HG02943 (cell line): ENCODE measurements around the gene SCG5.

Source experiments
- ATAC-seq: cut with Tn5 transposase; IDR thresholded peaks from one replicate; pipeline ENCODE4 v1.9.1; 2021; ENCODE audit warnings: mild to moderate bottlenecking, low read depth, moderate library complexity; ENCODE audit not compliant: unreplicated experiment

Gene SCG5

GRCh38 chr15:32718821-32719716 is 77.6 kb downstream of the SCG5 start:
- ATAC-seq, result no peak

GRCh38 chr15:32721596-32721995 is 80.1 kb downstream of the SCG5 start:
- ATAC-seq, result no peak

GRCh38 chr15:32722136-32722535 is 80.6 kb downstream of the SCG5 start:
- no peak for ATAC-seq

GRCh38 chr15:32723171-32723948 is 81.8 kb downstream of the SCG5 start:
- ATAC-seq, result peak; percentile 76

- ATAC-seq, result no peak
Measured at GRCh38 chr15:32729700-32730395, 88.3 kb downstream of the SCG5 start.

- ATAC-seq, result no peak
Measured at GRCh38 chr15:32730677-32731654, 89.5 kb downstream of the SCG5 start.

GRCh38 chr15:32732574-32733157 is 91.2 kb downstream of the SCG5 start:
- no peak for ATAC-seq

- no peak for ATAC-seq
Measured at GRCh38 chr15:32733281-32733680, 91.8 kb downstream of the SCG5 start.

- no peak for ATAC-seq
Measured at GRCh38 chr15:32735989-32736700, 94.6 kb downstream of the SCG5 start.

GRCh38 chr15:32736701-32737061 is 95.2 kb downstream of the SCG5 start:
- ATAC-seq, result no peak

GRCh38 chr15:32737304-32737703 is 95.8 kb downstream of the SCG5 start:
- no peak for ATAC-seq

GRCh38 chr15:32738666-32739065 is 97.2 kb downstream of the SCG5 start:
- no peak for ATAC-seq

GRCh38 chr15:32739522-32740063 is 98.1 kb downstream of the SCG5 start:
- ATAC-seq, result no peak

- ATAC-seq, result no peak
Measured at GRCh38 chr15:32743411-32744140, 102.1 kb downstream of the SCG5 start.

- no peak for ATAC-seq
Measured at GRCh38 chr15:32746116-32746857, 104.8 kb downstream of the SCG5 start.
